Stimulated activated naive B cell treated with anti-CD40 and anti-IgM and Interleukin-4, amounts not matched to agents 10 μg/mL and 1 μg/mL and 100 μg/mL, for 72 hours (primary cell): ENCODE measurements around the gene LCN15.
A peak's percentile ranks its signal among the peaks of the same experiment; 100 is the strongest.
"Not testable (repeated sequence)": the region's sequence is repeated elsewhere in the genome, so short reads cannot be mapped to it uniquely, and the experiment has no call there.

Experiments
- ATAC-seq, 2 donors: fragments of 150-1000 bp; cut with Tn5 transposase; replicated peaks; 2 replicates each; pipeline ENCODE4 v1.10.0; 2021; ENCODE audit warnings: moderate library complexity in 1 of 2
- DNase-seq: peaks from one replicate; pipeline ENCODE4 v3.0.0; 2021
- H3K27ac Mint-ChIP-seq: one replicate; pipeline ENCODE4 v1.8.0; 2022; ENCODE audit warnings: mild to moderate bottlenecking, mixed read lengths
- H3K27me3 Mint-ChIP-seq, 2 donors: one replicate each; pipeline ENCODE4 v1.8.0; 2022; ENCODE audit warnings: mixed read lengths in 2 of 2
- H3K36me3 Mint-ChIP-seq, 2 donors: one replicate each; pipeline ENCODE4 v1.8.0; 2022; ENCODE audit warnings: mixed read lengths in 2 of 2, mild to moderate bottlenecking in 1 of 2
- H3K4me1 Mint-ChIP-seq, 2 donors: one replicate each; pipeline ENCODE4 v1.8.0; 2022; ENCODE audit warnings: mixed read lengths in 2 of 2, mild to moderate bottlenecking in 1 of 2
- H3K4me3 Mint-ChIP-seq, 2 donors: one replicate each; pipeline ENCODE4 v1.8.0; 2022; ENCODE audit warnings: mild to moderate bottlenecking in 2 of 2, mixed read lengths in 2 of 2, moderate library complexity in 1 of 2
- H3K9me3 Mint-ChIP-seq, 2 donors: one replicate each; pipeline ENCODE4 v1.8.0; 2022; ENCODE audit warnings: mixed read lengths in 2 of 2, mild to moderate bottlenecking in 1 of 2

LCN15 gene

DNA sequence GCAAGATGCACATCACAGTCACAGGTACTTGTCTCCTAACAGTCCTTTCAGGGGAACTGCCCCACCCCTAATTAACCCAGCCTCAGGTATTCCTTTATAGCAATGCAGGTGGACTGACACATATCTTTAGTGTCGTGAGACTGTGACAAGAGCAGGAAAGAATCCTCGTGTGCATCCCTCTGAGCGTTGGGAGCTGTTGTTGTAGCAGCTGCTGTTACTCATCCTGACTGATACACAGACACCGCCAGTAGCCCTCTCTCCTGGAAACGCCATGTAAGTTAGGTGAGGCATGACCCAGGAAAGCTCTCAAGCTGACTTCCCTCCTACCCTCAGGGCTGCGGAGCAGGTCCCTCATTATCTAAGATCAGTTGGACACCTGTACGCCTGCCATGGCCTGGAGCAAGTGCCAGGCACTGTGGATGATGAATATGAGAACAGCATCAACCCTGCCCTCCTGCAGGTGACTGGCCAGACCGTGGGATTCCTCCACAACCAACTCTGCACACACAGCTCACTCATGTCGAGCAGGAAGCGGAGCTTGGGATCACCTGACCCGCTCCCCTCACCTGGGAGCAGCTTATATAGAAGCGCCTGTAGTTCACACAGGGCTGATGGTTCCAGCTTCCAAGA lies 10.2 kb upstream of the LCN15 start:
- H3K4me3 Mint-ChIP-seq, result no peak overlapping the region
- no peak for DNase-seq
- H3K9me3 Mint-ChIP-seq, result peaks cover 7% of the 10 kb centered on the region in 2 donors
- H3K27me3 Mint-ChIP-seq, result peaks cover 29 to 32% of the 10 kb centered on the region in 2 donors
- peaks cover 0 to 9% of the 10 kb centered on the region in 2 donors for H3K36me3 Mint-ChIP-seq
- H3K4me1 Mint-ChIP-seq, result peaks cover 11 to 14% of the 10 kb centered on the region in 2 donors
- H3K27ac Mint-ChIP-seq, result no peak overlapping the region
- ATAC-seq, result no peak

DNA sequence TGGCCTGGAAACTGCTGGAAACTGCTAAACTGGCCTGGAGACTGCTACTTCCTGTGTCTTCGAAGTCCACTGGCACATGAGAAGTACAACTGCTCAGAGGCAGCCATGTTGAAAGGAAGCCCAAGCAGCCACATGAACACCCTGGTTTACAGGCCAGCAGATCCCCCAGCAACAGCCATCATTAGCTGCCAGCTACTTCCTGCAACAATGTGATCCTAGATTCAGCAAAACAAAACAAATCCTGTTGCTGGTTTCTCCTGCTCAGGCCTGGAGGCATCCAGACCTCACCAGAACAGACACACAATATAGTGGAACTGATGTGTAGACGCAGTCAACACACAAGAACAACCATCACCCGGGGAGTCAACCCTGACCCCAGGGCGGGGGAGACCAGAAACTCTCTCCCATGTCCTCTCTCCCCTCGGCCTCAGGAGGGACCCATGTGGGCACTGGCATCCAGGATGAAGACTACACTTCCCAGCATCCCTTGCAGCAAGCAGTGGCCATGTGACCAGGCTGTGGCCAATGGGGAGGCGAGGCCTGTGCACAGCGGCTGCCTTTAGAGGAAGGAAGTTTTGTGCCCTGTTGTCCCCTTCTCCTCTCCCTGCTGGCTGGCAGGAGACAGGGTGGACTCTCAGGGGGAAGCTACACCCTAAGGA lies 9.2 kb upstream of the LCN15 start:
- Mint-ChIP-seq H3K4me1 (peaks cover 11 to 15% of the 10 kb centered on the region in 2 donors), H3K27me3 (peaks cover 21 to 23% of the 10 kb centered on the region in 2 donors), H3K9me3 (peaks cover 7% of the 10 kb centered on the region in 2 donors), H3K36me3 (peaks cover 0 to 9% of the 10 kb centered on the region in 2 donors), H3K4me3 (no peak overlapping the region), H3K27ac (peak overlapping the region; percentile 80)
- ATAC-seq (peak; percentile 88 to 93), DNase-seq (peak; percentile 55)

DNA sequence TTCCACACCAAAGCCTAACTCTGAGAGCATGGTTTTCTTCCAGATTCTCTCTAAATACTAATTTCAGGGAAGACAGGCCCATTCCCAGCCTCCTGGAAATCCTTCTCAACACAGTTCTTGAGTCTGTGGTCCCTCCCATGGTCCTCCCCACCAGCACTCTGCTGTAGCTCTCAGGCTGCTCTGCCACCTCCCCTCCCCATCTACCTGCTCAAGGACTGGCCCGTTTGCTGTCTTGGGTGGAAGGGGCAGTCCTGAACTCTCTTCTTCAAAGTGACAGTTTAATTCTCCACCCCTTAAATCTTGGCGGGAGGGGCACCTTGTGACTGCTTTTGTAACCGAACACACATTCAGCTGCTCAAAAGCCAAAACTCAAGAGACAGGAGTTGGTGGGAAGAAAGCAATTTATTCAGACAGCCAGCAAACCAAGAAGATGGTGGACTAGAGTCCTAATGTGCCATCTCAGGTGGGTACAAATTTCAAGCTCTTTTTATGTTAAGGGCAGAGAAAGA lies 7.6 kb upstream of the LCN15 start:
- DNase-seq (no peak), ATAC-seq (no peak)
- Mint-ChIP-seq H3K4me3 (no peak overlapping the region), H3K9me3 (peaks cover 7% of the 10 kb centered on the region in 2 donors), H3K36me3 (peaks cover 0 to 9% of the 10 kb centered on the region in 2 donors), H3K27me3 (peaks cover 10% of the 10 kb centered on the region in 2 donors), H3K27ac (no peak overlapping the region), H3K4me1 (peaks cover 19 to 29% of the 10 kb centered on the region in 2 donors)

DNA sequence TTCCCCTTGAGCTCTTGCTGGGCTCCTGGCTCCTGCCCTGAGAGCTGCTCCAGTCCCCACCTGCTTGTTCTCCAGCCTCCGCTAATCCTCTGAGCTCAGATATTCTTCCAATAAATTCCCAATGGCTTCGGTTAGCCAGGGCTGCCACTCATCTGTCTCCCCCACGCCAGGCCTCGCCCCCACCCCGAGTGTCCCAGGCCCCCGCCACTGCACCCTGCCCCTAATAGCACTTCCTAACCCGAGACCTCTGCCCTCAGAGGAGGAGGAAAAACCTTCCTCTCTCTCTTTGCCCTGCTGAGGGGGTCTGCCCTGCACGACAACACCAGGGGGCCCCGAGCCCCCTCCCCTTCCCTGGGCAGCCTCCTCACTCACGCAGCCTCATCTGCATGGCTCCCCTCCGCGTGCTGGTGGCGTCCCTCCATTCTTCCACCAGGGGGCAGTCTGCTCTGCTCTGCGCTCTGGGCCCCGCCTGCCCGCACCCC lies 5.4 kb upstream of the LCN15 start:
- Mint-ChIP-seq H3K9me3 (peaks cover 7% of the 10 kb centered on the region in 2 donors), H3K4me1 (peaks cover 32 to 49% of the 10 kb centered on the region in 2 donors), H3K36me3 (peaks cover 0 to 9% of the 10 kb centered on the region in 2 donors), H3K4me3 (peak overlapping the region; percentile 62 to 73), H3K27me3 (peaks cover 7 to 8% of the 10 kb centered on the region in 2 donors), H3K27ac (peak overlapping the region; percentile 83)
- DNase-seq (no peak), ATAC-seq (peak; percentile 56 to 68)

GRCh38 chr9:136766410-136767120 lies 2.2 kb upstream of the LCN15 start:
- DNase-seq (peak; percentile 84), ATAC-seq (peak; percentile 67 to 68)
- not testable (repeated sequence) for H3K9me3 Mint-ChIP-seq, H3K27me3 Mint-ChIP-seq, H3K36me3 Mint-ChIP-seq
- H3K4me3 Mint-ChIP-seq, result peak overlapping the region; percentile 12 to 67
- peaks cover 30 to 48% of the 10 kb centered on the region in 2 donors for H3K4me1 Mint-ChIP-seq
- H3K27ac Mint-ChIP-seq, result peak overlapping the region; percentile 77

- peak; percentile 17 to 49 for ATAC-seq
- Mint-ChIP-seq H3K4me3 (peak overlapping the region in 1 of 2 donors; percentile 36), H3K27ac (peak overlapping the region; percentile 94), H3K4me1 (peaks cover 33 to 55% of the 10 kb centered on the region in 2 donors)
- H3K9me3 Mint-ChIP-seq, H3K36me3 Mint-ChIP-seq, H3K27me3 Mint-ChIP-seq, DNase-seq: not testable (repeated sequence)
These were observed 1.6 kb upstream of the LCN15 start for GRCh38 chr9:136765745-136766409.

- Mint-ChIP-seq H3K36me3 (no peaks in the 10 kb centered on the region), H3K4me3 (no peak overlapping the region), H3K27me3 (peaks cover 4 to 5% of the 10 kb centered on the region in 2 donors), H3K9me3 (no peaks in the 10 kb centered on the region), H3K4me1 (peaks cover 36 to 62% of the 10 kb centered on the region in 2 donors), H3K27ac (no peak overlapping the region)
- ATAC-seq, result no peak
- no peak for DNase-seq
These were observed 723 bp upstream of the LCN15 start for GRCh38 chr9:136765041-136765440.

- H3K36me3 Mint-ChIP-seq, result no peaks in the 10 kb centered on the region
- no peaks in the 10 kb centered on the region for H3K9me3 Mint-ChIP-seq
- no peak overlapping the region for H3K4me3 Mint-ChIP-seq
- DNase-seq (no peak), ATAC-seq (no peak)
- H3K27me3 Mint-ChIP-seq, result no peaks in the 10 kb centered on the region
- peaks cover 38 to 70% of the 10 kb centered on the region in 2 donors for H3K4me1 Mint-ChIP-seq
- peak overlapping the region; percentile 25 for H3K27ac Mint-ChIP-seq
These were observed 676 bp downstream of the LCN15 start for GRCh38 chr9:136763649-136764035.

DNA sequence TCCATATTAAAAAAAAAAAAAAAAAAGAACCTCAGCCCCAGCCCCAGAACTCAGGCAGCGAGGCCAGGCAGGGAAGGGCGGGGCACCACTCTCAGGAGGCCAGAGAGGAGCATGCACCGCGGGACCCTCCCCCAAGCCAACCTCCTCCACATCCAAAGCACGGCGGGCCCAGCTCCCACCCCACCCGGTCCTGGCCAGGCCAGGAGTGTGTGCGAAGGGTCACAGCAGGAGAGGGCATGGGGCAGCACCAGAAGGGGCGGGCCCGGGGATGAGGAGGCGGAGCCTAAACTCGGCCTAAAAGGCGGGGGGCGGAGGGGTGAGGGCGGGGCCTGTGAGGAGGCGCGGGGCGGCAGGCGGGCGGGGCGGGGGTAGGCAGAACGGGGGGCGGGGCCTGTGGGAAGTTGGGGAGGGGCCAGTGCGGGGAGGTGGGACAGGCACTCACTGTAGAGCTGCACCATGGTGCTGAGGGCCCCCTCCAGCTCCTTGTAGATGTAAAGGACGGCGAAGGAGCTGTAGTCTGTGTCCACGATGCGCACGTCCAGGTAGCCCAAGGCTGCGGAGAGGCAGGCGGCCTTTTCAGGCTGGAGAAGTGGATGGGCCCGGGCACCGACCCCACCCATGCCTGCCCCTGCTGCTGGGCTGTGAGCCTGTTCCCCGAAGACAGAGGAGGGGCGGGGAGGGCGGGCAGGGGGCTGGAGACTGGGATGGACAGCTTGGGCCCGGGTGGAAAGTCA lies 1.2 kb downstream of the LCN15 start:
- Mint-ChIP-seq H3K27me3 (no peaks in the 10 kb centered on the region), H3K4me1 (peaks cover 41 to 70% of the 10 kb centered on the region in 2 donors), H3K36me3 (no peaks in the 10 kb centered on the region), H3K27ac (peak overlapping the region; percentile 31), H3K9me3 (no peaks in the 10 kb centered on the region), H3K4me3 (no peak overlapping the region)
- DNase-seq (no peak), ATAC-seq (peak in 1 of 2 donors; percentile 17)

GRCh38 chr9:136762221-136762691 lies 2.1 kb downstream of the LCN15 start:
- Mint-ChIP-seq H3K27me3 (no peaks in the 10 kb centered on the region), H3K27ac (no peak overlapping the region), H3K36me3 (no peaks in the 10 kb centered on the region), H3K4me1 (peaks cover 36 to 67% of the 10 kb centered on the region in 2 donors), H3K4me3 (no peak overlapping the region), H3K9me3 (no peaks in the 10 kb centered on the region)
- ATAC-seq (no peak), DNase-seq (no peak)

- Mint-ChIP-seq H3K27ac (peak overlapping the region; percentile 14), H3K27me3 (no peaks in the 10 kb centered on the region), H3K4me3 (no peak overlapping the region), H3K36me3 (no peaks in the 10 kb centered on the region), H3K4me1 (peaks cover 34 to 60% of the 10 kb centered on the region in 2 donors), H3K9me3 (no peaks in the 10 kb centered on the region)
- DNase-seq, result no peak
- ATAC-seq, result no peak
These were observed 2.8 kb downstream of the LCN15 start for GRCh38 chr9:136761545-136761981.

DNA sequence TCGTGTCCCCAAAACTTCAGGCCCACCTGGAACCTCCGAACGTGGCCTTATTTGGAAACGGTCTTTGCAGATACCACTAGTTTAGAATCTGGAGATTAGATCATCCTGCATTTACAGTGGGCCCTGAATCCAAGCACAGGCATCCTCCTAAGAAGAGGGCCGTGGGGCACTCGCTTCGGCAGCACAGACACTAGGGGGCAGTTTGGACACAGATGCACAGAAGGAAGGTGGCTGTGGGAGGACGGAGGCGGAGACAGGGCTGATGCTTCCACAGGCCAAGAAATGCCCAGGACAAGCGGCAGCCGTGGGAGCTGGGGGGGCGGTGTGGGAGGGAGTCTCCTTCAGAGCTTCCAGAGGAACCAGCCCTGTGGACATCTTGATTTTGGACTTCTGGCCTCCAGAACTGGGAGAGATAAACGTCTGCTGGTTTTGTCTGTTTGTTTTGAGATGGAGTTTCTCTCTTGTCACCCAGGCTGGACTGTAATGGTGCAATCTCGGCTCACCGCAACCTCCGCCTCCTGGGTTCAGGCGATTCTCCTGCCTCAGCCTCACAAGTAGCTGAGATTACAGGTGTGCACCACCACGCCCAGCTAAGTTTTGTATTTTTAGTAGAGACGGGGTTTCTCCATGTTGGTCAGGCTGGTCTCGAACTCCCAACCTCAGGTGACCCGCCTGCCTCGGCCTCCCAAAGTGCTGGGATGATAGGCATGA lies 3.3 kb downstream of the LCN15 start:
- H3K36me3 Mint-ChIP-seq, H3K27me3 Mint-ChIP-seq, H3K9me3 Mint-ChIP-seq, DNase-seq: not testable (repeated sequence)
- Mint-ChIP-seq H3K4me3 (peak overlapping the region in 1 of 2 donors; percentile 44), H3K27ac (peak overlapping the region; percentile 14), H3K4me1 (peaks cover 31 to 54% of the 10 kb centered on the region in 2 donors)
- ATAC-seq, result peak; percentile 26 to 54

- Mint-ChIP-seq H3K4me1 (peaks cover 29 to 51% of the 10 kb centered on the region in 2 donors), H3K27me3 (no peaks in the 10 kb centered on the region), H3K36me3 (peaks cover 5 to 9% of the 10 kb centered on the region in 2 donors), H3K27ac (peak overlapping the region; percentile 81), H3K9me3 (peaks cover 3 to 7% of the 10 kb centered on the region in 2 donors), H3K4me3 (no peak overlapping the region)
- ATAC-seq (no peak), DNase-seq (no peak)
These were observed 3.9 kb downstream of the LCN15 start for GRCh38 chr9:136760424-136760823.
